Endodermal cell (in vitro differentiated cells): Measurements from ENCODE around the gene SH2B2. TPM values are rescaled to one million over a fixed set of nuclear protein-coding genes. Genes with fewer than 3 reads are reported as not detected.

ENCODE experiments used
- DNase-seq: peaks from one replicate; pipeline ENCODE4 v3.0.0-alpha.2; 2017
- H3K27ac ChIP-seq: 2 replicates; pipeline ENCODE4 v1.5.1; 2013; ENCODE audit warnings: mild to moderate bottlenecking, low read depth, low read length, moderate library complexity
- H3K27me3 ChIP-seq: 2 replicates; pipeline ENCODE4 v1.6.1; 2013; ENCODE audit warnings: mild to moderate bottlenecking, low read length, moderate library complexity; ENCODE audit not compliant: insufficient read depth, control insufficient read depth, poor library complexity, severe bottlenecking
- H3K36me3 ChIP-seq: 2 replicates; pipeline ENCODE4 v1.7.0; 2013; ENCODE audit warnings: mild to moderate bottlenecking, low read length, moderate library complexity; ENCODE audit not compliant: control insufficient read depth, insufficient read depth
- H3K4me1 ChIP-seq: one replicate; pipeline ENCODE4 v1.7.0; 2013; ENCODE audit warnings: low read length; ENCODE audit not compliant: control insufficient read depth, insufficient read depth
- H3K4me3 ChIP-seq: 2 replicates; pipeline ENCODE4 v1.5.1; 2013; ENCODE audit warnings: mild to moderate bottlenecking, low read length, moderate library complexity
- H3K9ac ChIP-seq: 2 replicates; pipeline ENCODE4 v1.6.1; 2013; ENCODE audit warnings: mild to moderate bottlenecking, low read length, moderate library complexity; ENCODE audit not compliant: poor library complexity, severe bottlenecking; ENCODE audit errors: extremely low read depth
- H3K9me3 ChIP-seq: 2 replicates; pipeline ENCODE4 v1.6.1; 2013; ENCODE audit warnings: mild to moderate bottlenecking, low read length, moderate library complexity; ENCODE audit not compliant: control insufficient read depth
- H3K27ac Mint-ChIP-seq: 2 replicates; pipeline ENCODE4 v1.8.0; 2020; ENCODE audit warnings: mixed read lengths
- H3K27me3 Mint-ChIP-seq: 2 replicates; pipeline ENCODE4 v1.8.0; 2021; ENCODE audit warnings: mild to moderate bottlenecking, mixed read lengths; ENCODE audit not compliant: insufficient read depth
- H3K36me3 Mint-ChIP-seq: 2 replicates; pipeline ENCODE4 v1.8.0; 2020; ENCODE audit warnings: low read depth, mixed read lengths
- H3K4me1 Mint-ChIP-seq: 2 replicates; pipeline ENCODE4 v1.8.0; 2020; ENCODE audit warnings: mixed read lengths
- H3K4me3 Mint-ChIP-seq: 2 replicates; pipeline ENCODE4 v1.8.0; 2020; ENCODE audit warnings: mild to moderate bottlenecking, moderate library complexity, mixed read lengths
- H3K9me3 Mint-ChIP-seq: 2 replicates; pipeline ENCODE4 v1.8.0; 2020; ENCODE audit warnings: mild to moderate bottlenecking, mixed read lengths
- CTCF ChIP-seq: fragments of 200-600 bp; sonication (generic); conservative IDR thresholded peaks from 2 replicates; pipeline ENCODE4 v1.5.0; 2021; ENCODE audit warnings: antibody characterized with exemption, mild to moderate bottlenecking
- WGBS, 2 experiments: methylation state at CpG; one replicate each; pipeline versions ENCODE4 v1.1.5 to v1.1.7; 2013; ENCODE audit warnings: missing lambda C conversion rate in 2 of 2, mixed read lengths in 1 of 2; ENCODE audit not compliant: insufficient coverage in 1 of 2, insufficient read length in 1 of 2; 5-methylcytosine and 5-hydroxymethylcytosine counted together
- total RNA-seq, 2 donors: library from RNA; stranded (reverse); fragmentation: NEBNext Ultra II Directional in 1 of 2; extraction: Animal tissue kit (Norgen Biotek cat#: 25700) in 1 of 2; gene quantifications; 2 replicates in 1 of 2; 3 replicates in 1 of 2; pipeline ENCODE4 v1.2.1, GENCODE V29; 2021

Gene SH2B2
- total RNA-seq, 2 donors from 2014 or later, result 8.0 to 8.7 TPM

GRCh38 chr7:102296179-102296438 lies 9.4 kb downstream of the SH2B2 start:
- no peaks in the 10 kb centered on the region for H3K9me3 Mint-ChIP-seq

GRCh38 chr7:102296514-102296913 lies 9.8 kb downstream of the SH2B2 start:
- Mint-ChIP-seq H3K27ac (no peak overlapping the region), H3K9me3 (no peaks in the 10 kb centered on the region), H3K36me3 (no peaks in the 10 kb centered on the region), H3K4me1 (peaks cover 16% of the 10 kb centered on the region), H3K27me3 (peaks cover 24% of the 10 kb centered on the region), H3K4me3 (no peak overlapping the region)
- Histone ChIP-seq H3K4me3 (no peak overlapping the region), H3K9ac (no peak overlapping the region), H3K27me3 (no peaks in the 10 kb centered on the region), H3K4me1 (peaks cover 4% of the 10 kb centered on the region), H3K36me3 (no peaks in the 10 kb centered on the region), H3K27ac (no peak overlapping the region), H3K9me3 (no peaks in the 10 kb centered on the region)
- WGBS, 2 experiments, result 89 to 91% methylated on average over 7 of the region's 7 CpGs
- no peak for DNase-seq
- TF ChIP-seq CTCF, result no peak

More at GRCh38 chr7:102296179-102296438, 9.4 kb downstream of the SH2B2 start:
- H3K4me3 ChIP-seq, result no peak overlapping the region
- no peak overlapping the region for H3K27ac ChIP-seq
- Mint-ChIP-seq H3K4me1 (peaks cover 16% of the 10 kb centered on the region), H3K27ac (no peak overlapping the region), H3K27me3 (peaks cover 21% of the 10 kb centered on the region), H3K36me3 (no peaks in the 10 kb centered on the region), H3K4me3 (no peak overlapping the region)
- 85 to 87% methylated on average over 5 to 6 of the region's 6 CpGs for WGBS, 2 experiments
- H3K4me1 ChIP-seq, result peaks cover 4% of the 10 kb centered on the region
- no peaks in the 10 kb centered on the region for H3K9me3 ChIP-seq
- no peak overlapping the region for H3K9ac ChIP-seq
- no peak for DNase-seq
- no peak for TF ChIP-seq CTCF
- no peaks in the 10 kb centered on the region for H3K27me3 ChIP-seq
- H3K36me3 ChIP-seq, result no peaks in the 10 kb centered on the region

- Histone ChIP-seq H3K36me3 (no peaks in the 10 kb centered on the region), H3K4me1 (peaks cover 4% of the 10 kb centered on the region), H3K27me3 (no peaks in the 10 kb centered on the region), H3K9me3 (no peaks in the 10 kb centered on the region), H3K4me3 (no peak overlapping the region), H3K27ac (no peak overlapping the region), H3K9ac (no peak overlapping the region)
- 94 to 95% methylated on average over 8 to 10 of the region's 10 CpGs for WGBS, 2 experiments
- Mint-ChIP-seq H3K4me3 (no peak overlapping the region), H3K36me3 (no peaks in the 10 kb centered on the region), H3K9me3 (no peaks in the 10 kb centered on the region), H3K4me1 (peaks cover 16% of the 10 kb centered on the region), H3K27me3 (peaks cover 28% of the 10 kb centered on the region), H3K27ac (no peak overlapping the region)
- TF ChIP-seq CTCF, result no peak
- DNase-seq, result no peak
These were observed 11.0 kb downstream of the SH2B2 start for GRCh38 chr7:102297487-102298218.
